CD14-positive monocyte (primary cell): Measurements from ENCODE around the gene NUDT6. TPM values are rescaled to one million over a fixed set of nuclear protein-coding genes. Genes with fewer than 3 reads are reported as not detected.

Source experiments
- DNase-seq, 3 donors: peaks; one replicate each; pipeline ENCODE4 v3.0.0-alpha.2; 2011 to 2022
- H2AFZ ChIP-seq: 2 replicates; pipeline ENCODE4 v1.6.0; 2012; ENCODE audit warnings: mild to moderate bottlenecking, low read depth, low read length, inconsistent platforms; ENCODE audit not compliant: insufficient read depth, poor library complexity, severe bottlenecking
- H3K27ac ChIP-seq, 2 donors: 1 replicate in 1 of 2; 2 replicates in 1 of 2; pipeline ENCODE4 v1.5.1; 2012 to 2013; ENCODE audit warnings: low read length in 2 of 2, control low read depth in 1 of 2, inconsistent platforms in 1 of 2, low read depth in 1 of 2, mild to moderate bottlenecking in 1 of 2
- H3K27me3 ChIP-seq, 2 donors: one replicate each; pipeline versions ENCODE4 v1.6.0 to v1.6.1; 2011 to 2013; ENCODE audit warnings: low read length in 2 of 2; ENCODE audit not compliant: control insufficient read depth in 2 of 2, insufficient read depth in 2 of 2
- H3K36me3 ChIP-seq, 2 donors: replicated peaks in 1 of 2; 1 replicate in 1 of 2; 2 replicates in 1 of 2; pipeline versions ENCODE4 v1.5.1 to v1.6.1; 2012 to 2013; ENCODE audit warnings: low read length in 2 of 2, control low read depth in 1 of 2, inconsistent platforms in 1 of 2, mild to moderate bottlenecking in 1 of 2; ENCODE audit not compliant: insufficient read depth in 2 of 2, control insufficient read depth in 1 of 2
- H3K4me1 ChIP-seq, 2 donors: 1 replicate in 1 of 2; 2 replicates in 1 of 2; pipeline versions ENCODE4 v1.5.1 to v1.6.1; 2012 to 2013; ENCODE audit warnings: low read length in 2 of 2, control low read depth in 1 of 2, inconsistent platforms in 1 of 2, mild to moderate bottlenecking in 1 of 2, moderate library complexity in 1 of 2; ENCODE audit not compliant: insufficient read depth in 2 of 2, control insufficient read depth in 1 of 2
- H3K4me2 ChIP-seq: replicated peaks from 2 replicates; pipeline ENCODE3; 2012; ENCODE audit warnings: low read length, moderate library complexity, mild to moderate bottlenecking; ENCODE audit not compliant: poor library complexity, severe bottlenecking; ENCODE audit errors: extremely low read depth
- H3K4me3 ChIP-seq, 3 experiments: fragments of 200-600 bp in 1 of 3; sonication (generic) in 1 of 3; replicated peaks in 1 of 3; 1 replicate in 2 of 3; 2 replicates in 1 of 3; pipeline ENCODE4 v1.5.1; 2011 to 2013; ENCODE audit warnings: low read length in 3 of 3, mild to moderate bottlenecking in 3 of 3, control low read depth in 2 of 3, low read depth in 2 of 3, inconsistent platforms in 1 of 3, moderate library complexity in 1 of 3
- H3K79me2 ChIP-seq: 2 replicates; pipeline ENCODE4 v1.6.0; 2012; ENCODE audit warnings: mild to moderate bottlenecking, control low read depth, inconsistent platforms, low read length, moderate library complexity; ENCODE audit not compliant: insufficient read depth
- H3K9ac ChIP-seq: 2 replicates; pipeline ENCODE4 v1.6.0; 2017; ENCODE audit warnings: low read length, mild to moderate bottlenecking; ENCODE audit not compliant: insufficient read depth, poor library complexity, severe bottlenecking
- H3K9me3 ChIP-seq, 2 donors: replicated peaks in 1 of 2; 1 replicate in 1 of 2; 2 replicates in 1 of 2; pipeline versions ENCODE4 v1.5.1 to v1.6.1; 2012 to 2013; ENCODE audit warnings: low read length in 2 of 2, control low read depth in 1 of 2; ENCODE audit not compliant: control insufficient read depth in 1 of 2, insufficient read depth in 1 of 2
- H4K20me1 ChIP-seq: 2 replicates; pipeline ENCODE4 v1.6.0; 2012; ENCODE audit warnings: mild to moderate bottlenecking, low read length, control low read depth, moderate library complexity; ENCODE audit not compliant: insufficient read depth
- H3K27ac Mint-ChIP-seq, 7 donors: one replicate each; pipeline ENCODE4 v1.8.0; 2020; ENCODE audit warnings: mild to moderate bottlenecking in 7 of 7, mixed read lengths in 7 of 7, moderate library complexity in 6 of 7, inconsistent platforms in 2 of 7
- H3K27me3 Mint-ChIP-seq, 3 donors: one replicate each; pipeline ENCODE4 v1.8.0; 2021 to 2022; ENCODE audit warnings: low read depth in 3 of 3, mild to moderate bottlenecking in 3 of 3, mixed read lengths in 3 of 3, moderate library complexity in 3 of 3, inconsistent platforms in 1 of 3
- H3K36me3 Mint-ChIP-seq, 2 donors: one replicate each; pipeline ENCODE4 v1.8.0; 2020; ENCODE audit warnings: mixed read lengths in 2 of 2, inconsistent platforms in 1 of 2, mild to moderate bottlenecking in 1 of 2
- H3K4me1 Mint-ChIP-seq: one replicate; pipeline ENCODE4 v1.8.0; 2020; ENCODE audit warnings: mild to moderate bottlenecking, mixed read lengths
- H3K4me3 Mint-ChIP-seq, 2 donors: one replicate each; pipeline ENCODE4 v1.8.0; 2020; ENCODE audit warnings: mild to moderate bottlenecking in 2 of 2, mixed read lengths in 2 of 2, moderate library complexity in 1 of 2
- H3K9me3 Mint-ChIP-seq, 7 donors: one replicate each; pipeline ENCODE4 v1.8.0; 2020 to 2022; ENCODE audit warnings: mixed read lengths in 7 of 7, mild to moderate bottlenecking in 6 of 7, moderate library complexity in 6 of 7, inconsistent platforms in 2 of 7
- WGBS: methylation state at CpG from one replicate; pipeline ENCODE4 v1.1.5; 2013; ENCODE audit warnings: missing lambda C conversion rate; ENCODE audit not compliant: insufficient coverage; 5-methylcytosine and 5-hydroxymethylcytosine counted together
- intact Hi-C, 2 donors: fragments of 100-400 bp; cut with micrococcal nuclease; formaldehyde crosslinking; loops; one replicate each; pipeline versions ENCODE4 v1.15.0 to v1.15.1; 2023
- polyA plus RNA-seq, 3 donors: library from polyadenylated mRNA; depleted of rRNA in 1 of 3; unstranded in 2 of 3; stranded (reverse) in 1 of 3; fragments of 300-500 nt in 2 of 3; fragments of >200 nt in 1 of 3; fragmentation: Illumina TruSeq in 2 of 3; gene quantifications; 1 replicate in 2 of 3; 2 replicates in 1 of 3; pipeline ENCODE4 v1.2.3, GENCODE V29; 2012 to 2021
- TF ChIP-seq, protein P1 (sequence below): fragments of 200-600 bp; IDR thresholded peaks from one replicate; pipeline ENCODE4 v1.8.0; 2022; ENCODE audit warnings: antibody characterized with exemption, mild to moderate bottlenecking

Gene NUDT6
- polyA plus RNA-seq, 3 donors: 1.6 to 1.9 (median 1.6) TPM

DNA sequence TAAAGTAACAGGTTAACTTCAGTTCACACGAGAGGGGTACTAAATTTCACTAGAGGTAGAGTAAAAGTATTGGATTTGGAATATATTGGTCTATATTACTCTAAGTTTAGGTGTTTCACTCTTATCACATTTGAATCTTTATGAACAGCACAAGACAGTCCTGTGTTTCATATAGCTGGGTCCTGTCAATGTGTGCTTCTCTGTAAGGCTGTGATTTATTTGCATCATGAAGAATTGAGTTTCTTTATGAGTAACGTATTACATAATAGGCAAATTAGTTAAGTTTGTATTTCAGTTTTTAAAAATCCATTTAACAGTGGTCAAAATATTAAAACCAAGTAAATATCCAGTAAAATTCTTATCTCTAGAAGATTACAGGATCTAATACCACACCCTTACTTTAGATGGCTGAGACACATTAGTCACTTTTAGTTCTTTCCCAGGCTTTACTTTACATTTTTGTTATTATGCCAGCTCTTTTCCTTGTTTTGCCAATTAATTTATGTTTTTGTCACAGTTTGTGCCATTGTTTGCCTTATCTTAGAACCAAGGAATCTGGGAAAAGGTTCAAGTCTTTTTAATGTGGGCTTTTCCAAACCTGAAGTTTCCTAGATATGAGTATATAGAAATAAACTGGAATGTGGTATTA is 32.1 kb downstream of the NUDT6 start:
- no peaks in the 10 kb centered on the region for H3K79me2 ChIP-seq
- H3K27me3 ChIP-seq: no peaks in the 10 kb centered on the region
- Mint-ChIP-seq H3K36me3 (peaks cover 2 to 6% of the 10 kb centered on the region in 2 donors), H3K27me3 (peaks cover 0 to 2% (median 0%) of the 10 kb centered on the region in 3 donors), H3K4me3 (no peak overlapping the region), H3K4me1 (no peaks in the 10 kb centered on the region), H3K9me3 (no peaks in the 10 kb centered on the region), H3K27ac (no peak overlapping the region)
- no peaks in the 10 kb centered on the region for H3K9me3 ChIP-seq
- TF ChIP-seq, protein P1, sequence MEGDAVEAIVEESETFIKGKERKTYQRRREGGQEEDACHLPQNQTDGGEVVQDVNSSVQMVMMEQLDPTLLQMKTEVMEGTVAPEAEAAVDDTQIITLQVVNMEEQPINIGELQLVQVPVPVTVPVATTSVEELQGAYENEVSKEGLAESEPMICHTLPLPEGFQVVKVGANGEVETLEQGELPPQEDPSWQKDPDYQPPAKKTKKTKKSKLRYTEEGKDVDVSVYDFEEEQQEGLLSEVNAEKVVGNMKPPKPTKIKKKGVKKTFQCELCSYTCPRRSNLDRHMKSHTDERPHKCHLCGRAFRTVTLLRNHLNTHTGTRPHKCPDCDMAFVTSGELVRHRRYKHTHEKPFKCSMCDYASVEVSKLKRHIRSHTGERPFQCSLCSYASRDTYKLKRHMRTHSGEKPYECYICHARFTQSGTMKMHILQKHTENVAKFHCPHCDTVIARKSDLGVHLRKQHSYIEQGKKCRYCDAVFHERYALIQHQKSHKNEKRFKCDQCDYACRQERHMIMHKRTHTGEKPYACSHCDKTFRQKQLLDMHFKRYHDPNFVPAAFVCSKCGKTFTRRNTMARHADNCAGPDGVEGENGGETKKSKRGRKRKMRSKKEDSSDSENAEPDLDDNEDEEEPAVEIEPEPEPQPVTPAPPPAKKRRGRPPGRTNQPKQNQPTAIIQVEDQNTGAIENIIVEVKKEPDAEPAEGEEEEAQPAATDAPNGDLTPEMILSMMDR: no peak
- no peaks in the 10 kb centered on the region for H4K20me1 ChIP-seq
- intact Hi-C loops: no loop called here
- DNase-seq: no peak
- no peak overlapping the region for H3K9ac ChIP-seq
- no peaks in the 10 kb centered on the region for H3K36me3 ChIP-seq
- WGBS: no CpG with 5 or more reads among the region's 2 CpGs
- no peak overlapping the region for H3K27ac ChIP-seq
- H3K4me2 ChIP-seq: no peak overlapping the region
- H2AFZ ChIP-seq: no peak overlapping the region
- no peak overlapping the region for H3K4me3 ChIP-seq
- H3K4me1 ChIP-seq: no peaks in the 10 kb centered on the region

DNA sequence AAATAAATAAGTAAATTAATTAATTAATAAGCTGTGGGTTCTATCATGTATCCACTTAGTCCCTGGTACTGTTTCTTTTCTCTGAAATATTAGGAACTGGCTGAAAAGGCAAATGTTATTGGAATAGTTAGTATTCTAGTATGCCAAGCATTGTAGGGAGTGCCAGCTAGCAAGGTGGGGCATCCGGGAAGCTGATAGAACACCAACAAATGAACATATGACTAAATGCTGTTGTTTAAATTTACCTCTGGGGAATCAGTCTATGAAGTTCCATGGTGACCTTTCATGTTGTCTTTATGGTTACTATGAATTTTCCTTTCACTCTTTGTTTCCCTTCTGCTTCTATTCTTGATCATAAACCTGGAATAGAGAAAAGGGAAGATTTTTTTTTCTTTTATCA is 32.7 kb downstream of the NUDT6 start:
- H3K9ac ChIP-seq: no peak overlapping the region
- WGBS: no CpG with 5 or more reads among the region's 1 CpG
- H3K27me3 ChIP-seq: no peaks in the 10 kb centered on the region
- Mint-ChIP-seq H3K27ac (no peak overlapping the region), H3K4me3 (no peak overlapping the region), H3K9me3 (no peaks in the 10 kb centered on the region), H3K27me3 (peaks cover 0 to 2% (median 0%) of the 10 kb centered on the region in 3 donors), H3K36me3 (peaks cover 2 to 6% of the 10 kb centered on the region in 2 donors), H3K4me1 (no peaks in the 10 kb centered on the region)
- no peaks in the 10 kb centered on the region for H3K79me2 ChIP-seq
- DNase-seq: no peak
- intact Hi-C loops: no loop called here
- no peaks in the 10 kb centered on the region for H4K20me1 ChIP-seq
- H3K4me1 ChIP-seq: no peaks in the 10 kb centered on the region
- no peaks in the 10 kb centered on the region for H3K9me3 ChIP-seq
- H3K27ac ChIP-seq: no peak overlapping the region
- H2AFZ ChIP-seq: no peak overlapping the region
- no peak overlapping the region for H3K4me2 ChIP-seq
- no peak overlapping the region for H3K4me3 ChIP-seq
- no peaks in the 10 kb centered on the region for H3K36me3 ChIP-seq
- TF ChIP-seq, protein P1: no peak
